ENCODE measurements around the gene SYNE2. TPM values are rescaled to one million over a fixed set of nuclear protein-coding genes. Genes with fewer than 3 reads are reported as not detected.

The SYNE2 gene
- total and polyA plus RNA-seq, 2 donors (not counting 3 experiments of a cell fraction or from before 2014, with no cell fraction given), result 16.0 to 53.7 TPM

DNA sequence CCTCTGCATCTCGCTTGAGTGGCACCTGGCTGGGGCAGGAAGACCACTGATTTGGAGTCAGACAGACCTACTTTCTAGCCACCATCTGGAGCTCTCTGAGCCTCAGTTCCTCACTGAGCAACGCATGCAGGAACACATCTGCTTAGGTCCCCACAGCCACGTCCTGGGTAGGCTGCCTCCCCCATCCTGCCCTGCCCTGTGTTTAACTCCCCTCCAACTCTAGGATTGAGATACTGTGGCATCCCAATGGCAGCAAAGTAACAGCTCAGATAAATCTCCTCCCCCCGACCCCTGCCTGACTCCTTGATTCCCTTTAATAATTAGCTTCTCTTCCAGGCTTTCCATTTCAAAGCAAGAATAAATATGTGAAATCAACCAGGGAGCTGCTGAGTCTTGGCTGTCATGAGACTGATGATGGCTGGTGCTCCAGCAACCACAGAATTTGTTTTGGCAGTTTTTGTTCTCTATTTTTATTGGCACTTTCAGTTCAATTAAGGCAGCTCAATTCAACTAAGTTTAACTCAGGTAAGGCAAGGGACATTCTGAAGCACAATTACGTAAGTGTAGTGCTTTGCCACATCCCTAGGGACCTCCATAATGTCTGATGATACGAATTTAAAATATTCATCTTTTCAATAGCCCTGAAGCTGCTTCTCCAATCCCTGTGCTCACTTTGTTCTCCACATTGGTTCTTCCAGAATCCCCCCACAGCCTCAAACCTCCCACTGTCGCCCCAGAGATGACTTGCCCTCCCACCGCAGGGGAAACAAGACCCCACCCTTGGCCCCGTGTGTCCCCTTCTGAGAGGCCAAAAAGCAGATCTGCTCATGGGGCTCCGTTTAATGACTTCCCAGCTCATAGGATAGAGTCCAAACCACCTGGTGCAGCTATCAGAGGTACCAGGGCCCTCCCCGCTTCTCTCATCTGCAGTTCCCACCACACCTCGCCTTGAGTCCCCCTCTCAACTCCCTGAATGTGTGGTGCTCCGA, 383.1 kb downstream of the SYNE2 start:
- no peak for TF ChIP-seq POLR2AphosphoS5 (IDR thresholded peaks at IDR 0.05; ENCODE audit: insufficient read depth, low read depth, low read length)
- no peak for TF ChIP-seq FOS (IDR thresholded peaks at IDR 0.05; ENCODE audit: borderline replicate concordance, insufficient read depth, low read length)
- no peak for TF ChIP-seq MYC (IDR thresholded peaks at IDR 0.05; ENCODE audit: low read depth, low read length)
- TF ChIP-seq, protein P1, sequence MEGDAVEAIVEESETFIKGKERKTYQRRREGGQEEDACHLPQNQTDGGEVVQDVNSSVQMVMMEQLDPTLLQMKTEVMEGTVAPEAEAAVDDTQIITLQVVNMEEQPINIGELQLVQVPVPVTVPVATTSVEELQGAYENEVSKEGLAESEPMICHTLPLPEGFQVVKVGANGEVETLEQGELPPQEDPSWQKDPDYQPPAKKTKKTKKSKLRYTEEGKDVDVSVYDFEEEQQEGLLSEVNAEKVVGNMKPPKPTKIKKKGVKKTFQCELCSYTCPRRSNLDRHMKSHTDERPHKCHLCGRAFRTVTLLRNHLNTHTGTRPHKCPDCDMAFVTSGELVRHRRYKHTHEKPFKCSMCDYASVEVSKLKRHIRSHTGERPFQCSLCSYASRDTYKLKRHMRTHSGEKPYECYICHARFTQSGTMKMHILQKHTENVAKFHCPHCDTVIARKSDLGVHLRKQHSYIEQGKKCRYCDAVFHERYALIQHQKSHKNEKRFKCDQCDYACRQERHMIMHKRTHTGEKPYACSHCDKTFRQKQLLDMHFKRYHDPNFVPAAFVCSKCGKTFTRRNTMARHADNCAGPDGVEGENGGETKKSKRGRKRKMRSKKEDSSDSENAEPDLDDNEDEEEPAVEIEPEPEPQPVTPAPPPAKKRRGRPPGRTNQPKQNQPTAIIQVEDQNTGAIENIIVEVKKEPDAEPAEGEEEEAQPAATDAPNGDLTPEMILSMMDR (IDR thresholded peaks at IDR 0.05; ENCODE audit: extremely low read depth in 1 of 2, insufficient read depth in 1 of 2, low read depth in 1 of 2, low read length in 2 of 2), result no peak
- no peak for TF ChIP-seq EZH2 (IDR thresholded peaks at IDR 0.05; ENCODE audit: borderline replicate concordance, low read depth, low read length, severe bottlenecking)
- no peaks in the 10 kb centered on the region for H3K9me1 ChIP-seq (replicated peaks; ENCODE audit: control insufficient read depth, extremely low read depth, insufficient read depth, low read length)
- H2AFZ ChIP-seq (ENCODE audit: low read depth, low read length), result no peak overlapping the region
- FAIRE-seq, result no peak
- no peak overlapping the region for H3K4me2 ChIP-seq (ENCODE audit: insufficient read depth, low read length)
- H3K4me1 ChIP-seq (ENCODE audit: control insufficient read depth, extremely low read depth, insufficient read depth, low read length), result peaks cover 24% of the 10 kb centered on the region
- no peak overlapping the region for H3K27ac ChIP-seq (ENCODE audit: insufficient read depth, low read depth, low read length)
- no peaks in the 10 kb centered on the region for H4K20me1 ChIP-seq (replicated peaks; ENCODE audit: control insufficient read depth, extremely low read depth, insufficient read depth, low read length)
- H3K36me3 ChIP-seq (ENCODE audit: control insufficient read depth in 2 of 2, extremely low read depth in 1 of 2, insufficient read depth in 2 of 2, low read length in 2 of 2), result no peaks in the 10 kb centered on the region
- intact Hi-C loops (cut with micrococcal nuclease) (no loop called here), dilution Hi-C loops (cut with MboI; ENCODE audit: extremely low pct_ligation_motif_present, low sequenced_read_pairs) (no loop called here)
- no peak overlapping the region for H3K9ac ChIP-seq (replicated peaks; ENCODE audit: extremely low read depth, insufficient read depth, low read length)
- H3K4me3 ChIP-seq (replicated peaks in 1 of 3; ENCODE audit: insufficient read depth in 1 of 3, low read depth in 1 of 3, low read length in 3 of 3), result no peak overlapping the region
- no peaks in the 10 kb centered on the region for H3K27me3 ChIP-seq (ENCODE audit: control insufficient read depth in 2 of 2, insufficient read depth in 2 of 2, low read length in 2 of 2)
- H3K79me2 ChIP-seq (ENCODE audit: control insufficient read depth, insufficient read depth, low read length), result no peaks in the 10 kb centered on the region
- no peaks in the 10 kb centered on the region for H3K9me3 ChIP-seq (replicated peaks; ENCODE audit: control insufficient read depth, insufficient read depth, low read length)
- ChIA-PET POLR2A (interaction anchor here (0.6 kb wide), 1 partner anchor 28 kb away, joined by 4 read pairs; no protein-coding TSS in a partner anchor), CTCF (interaction anchor here (0.8 to 1.0 kb wide), 4 partner anchors 7 to 226 kb away, joined by 3 read pairs; no protein-coding TSS in a partner anchor)
- no peak for DNase-seq (ENCODE audit: low read depth, low spot score)
- no TSS peak for BruUV-seq (replicated peaks)

Measured in endothelial cell of umbilical vein (primary cell).